Sigmoid colon (tissue), 4 donors: ENCODE measurements around the gene FNIP2.
"Not testable (repeated sequence)": the region's sequence is repeated elsewhere in the genome, so short reads cannot be mapped to it uniquely, and the experiment has no call there.

Source experiments
- POLR2A ChIP-seq, 2 donors: fragments of 450-650 bp; IDR thresholded peaks; one replicate each; pipeline ENCODE4 v1.6.1; 2016; ENCODE audit warnings: antibody characterized with exemption in 2 of 2, mild to moderate bottlenecking in 2 of 2, moderate library complexity in 2 of 2
- POLR2AphosphoS5 ChIP-seq, 4 donors: sonication (generic); formaldehyde crosslinking; IDR thresholded peaks; one replicate each; pipeline ENCODE4 v1.6.1; 2017; ENCODE audit warnings: antibody characterized with exemption in 4 of 4

DNA sequence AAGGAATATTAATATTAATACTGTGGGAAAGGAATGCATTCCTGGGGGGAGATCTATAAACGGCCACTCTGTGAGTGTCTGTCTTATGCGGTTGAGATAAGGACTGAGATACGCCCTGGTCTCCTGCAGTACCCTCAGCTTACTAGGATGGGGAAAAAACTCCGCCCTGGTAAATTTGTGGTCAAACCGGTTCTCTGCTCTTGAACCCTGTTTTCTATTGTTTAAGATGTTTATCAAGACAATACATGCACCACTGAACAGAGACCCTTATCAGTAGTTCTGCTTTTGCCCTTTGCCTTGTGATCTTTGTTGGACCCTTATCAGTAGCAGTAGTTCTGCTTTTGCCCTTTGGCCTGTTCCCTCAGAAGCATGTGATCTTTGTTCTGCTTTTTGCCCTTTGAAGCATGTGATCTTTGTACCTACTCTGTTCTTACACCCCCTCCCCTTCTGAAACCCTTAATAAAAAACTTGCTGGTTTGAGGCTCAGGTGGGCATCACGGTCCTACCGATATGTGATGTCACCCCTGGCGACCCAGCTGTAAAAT is 151.7 kb downstream of the FNIP2 start:
- TF ChIP-seq POLR2A, POLR2AphosphoS5 (IDR thresholded peaks at IDR 0.05): not testable (repeated sequence)
